HG02870 (cell line): Measurements from ENCODE around the gene PLCB1.
"Not testable (repeated sequence)": the region's sequence is repeated elsewhere in the genome, so short reads cannot be mapped to it uniquely, and the experiment has no call there.

Source experiments
- ATAC-seq: cut with Tn5 transposase; IDR thresholded peaks from one replicate; pipeline ENCODE4 v1.9.1; 2021; ENCODE audit warnings: mild to moderate bottlenecking, moderate library complexity; ENCODE audit not compliant: unreplicated experiment

The PLCB1 gene

GRCh38 chr20:8578161-8578865 lies 446.2 kb downstream of the PLCB1 start:
- ATAC-seq: no peak

- no peak for ATAC-seq
Measured at GRCh38 chr20:8579035-8579434, 447.0 kb downstream of the PLCB1 start.

GRCh38 chr20:8581446-8582183 lies 449.5 kb downstream of the PLCB1 start:
- ATAC-seq: no peak

- no peak for ATAC-seq
Measured at GRCh38 chr20:8583012-8583565, 451.0 kb downstream of the PLCB1 start.

- no peak for ATAC-seq
Measured at GRCh38 chr20:8583566-8584043, 451.5 kb downstream of the PLCB1 start.

GRCh38 chr20:8587251-8587650 lies 455.2 kb downstream of the PLCB1 start:
- no peak for ATAC-seq

GRCh38 chr20:8587810-8588209 lies 455.7 kb downstream of the PLCB1 start:
- ATAC-seq: peak; percentile 51

GRCh38 chr20:8589956-8590355 lies 457.9 kb downstream of the PLCB1 start:
- ATAC-seq: no peak

- not testable (repeated sequence) for ATAC-seq
Measured at GRCh38 chr20:8600910-8601541, 469.0 kb downstream of the PLCB1 start.

- ATAC-seq: peak; percentile 82
Measured at GRCh38 chr20:8601542-8601912, 469.5 kb downstream of the PLCB1 start.

GRCh38 chr20:8602389-8603116 lies 470.5 kb downstream of the PLCB1 start:
- peak; percentile 90 for ATAC-seq

- no peak for ATAC-seq
Measured at GRCh38 chr20:8608470-8608869, 476.4 kb downstream of the PLCB1 start.

GRCh38 chr20:8616792-8617191 lies 484.7 kb downstream of the PLCB1 start:
- no peak for ATAC-seq

GRCh38 chr20:8621001-8621400 lies 488.9 kb downstream of the PLCB1 start:
- ATAC-seq: no peak

GRCh38 chr20:8624046-8624445 lies 492.0 kb downstream of the PLCB1 start:
- no peak for ATAC-seq

- no peak for ATAC-seq
Measured at GRCh38 chr20:8624616-8625015, 492.6 kb downstream of the PLCB1 start.

GRCh38 chr20:8627340-8628004 lies 495.4 kb downstream of the PLCB1 start:
- no peak for ATAC-seq

- ATAC-seq: no peak
Measured at GRCh38 chr20:8631271-8631670, 499.2 kb downstream of the PLCB1 start.

GRCh38 chr20:8633366-8633765 lies 501.3 kb downstream of the PLCB1 start:
- ATAC-seq: no peak

- ATAC-seq: no peak
Measured at GRCh38 chr20:8635048-8635572, 503.0 kb downstream of the PLCB1 start.
